Gastroesophageal sphincter (tissue), 4 donors: ENCODE measurements around the gene SCAPER. TPM values are rescaled to one million over a fixed set of nuclear protein-coding genes. Genes with fewer than 3 reads are reported as not detected.

Experiments
- ATAC-seq: fragments of 150-250 bp; one replicate; pipeline ENCODE4 v1.9.1; 2016; ENCODE audit warnings: mild to moderate bottlenecking, moderate library complexity
- H3K27ac ChIP-seq, 4 donors: fragments of 200-600 bp; sonication (generic) in 3 of 4; 1 replicate in 3 of 4; 2 replicates in 1 of 4; pipeline ENCODE4 v1.5.1; 2016 to 2019
- H3K27me3 ChIP-seq: fragments of 200-600 bp; sonication (generic); one replicate; pipeline ENCODE4 v1.5.1; 2019
- H3K36me3 ChIP-seq, 2 donors: fragments of 200-600 bp; sonication (generic); one replicate each; pipeline ENCODE4 v1.5.1; 2019; ENCODE audit warnings: control low read depth in 1 of 2
- H3K4me1 ChIP-seq, 3 donors: fragments of 200-600 bp; sonication (generic); 1 replicate in 2 of 3; 2 replicates in 1 of 3; pipeline ENCODE4 v1.5.1; 2016 to 2019; ENCODE audit warnings: control low read depth in 2 of 3
- H3K4me3 ChIP-seq, 2 donors: fragments of 200-600 bp; sonication (generic); one replicate each; pipeline ENCODE4 v1.5.1; 2019; ENCODE audit warnings: mild to moderate bottlenecking in 1 of 2, moderate library complexity in 1 of 2
- H3K9me3 ChIP-seq, 3 donors: fragments of 200-600 bp; sonication (generic); one replicate each; pipeline ENCODE4 v1.5.1; 2017 to 2019; ENCODE audit warnings: control low read depth in 2 of 3
- CTCF ChIP-seq, 4 experiments: fragments of 200-600 bp in 2 of 4; fragments of 450-650 bp in 2 of 4; sonication (generic) in 1 of 4; IDR thresholded peaks; one replicate each; pipeline ENCODE4 v1.5.1; 2017 to 2019; ENCODE audit warnings: antibody characterized with exemption in 4 of 4, mild to moderate bottlenecking in 2 of 4, moderate library complexity in 2 of 4
- EP300 ChIP-seq: sonication (generic); formaldehyde crosslinking; IDR thresholded peaks from one replicate; pipeline ENCODE4 v1.6.1; 2017; ENCODE audit warnings: antibody characterized with exemption, mild to moderate bottlenecking
- POLR2A ChIP-seq, 2 donors: fragments of 450-650 bp; IDR thresholded peaks; one replicate each; pipeline ENCODE4 v1.6.1; 2017; ENCODE audit warnings: antibody characterized with exemption in 2 of 2, mild to moderate bottlenecking in 2 of 2, moderate library complexity in 1 of 2
- POLR2AphosphoS5 ChIP-seq: sonication (generic); formaldehyde crosslinking; IDR thresholded peaks from one replicate; pipeline ENCODE4 v1.6.1; 2017; ENCODE audit warnings: antibody characterized with exemption
- WGBS, 2 donors: methylation state at CpG; one replicate each; pipeline ENCODE4 v1.1.5; 2018; ENCODE audit warnings: low coverage in 1 of 2; 5-methylcytosine and 5-hydroxymethylcytosine counted together
- total RNA-seq, 4 donors: library from RNA; depleted of rRNA; stranded (reverse); fragments of >200 nt; gene quantifications; one replicate each; pipeline ENCODE4 v1.1.0, GENCODE V29; 2016

Gene SCAPER
- total RNA-seq, 4 donors from 2014 or later, result 21.5 to 34.3 (median 28.7) TPM

- no peak overlapping the region for H3K27ac ChIP-seq
- H3K9me3 ChIP-seq, result no peaks in the 10 kb centered on the region
- no peak overlapping the region for H3K4me3 ChIP-seq
- H3K36me3 ChIP-seq, result peaks cover 0 to 12% of the 10 kb centered on the region in 2 donors
- WGBS, 2 donors, result 80 to 86% methylated on average over 1 to 2 of the region's 2 CpGs
- TF ChIP-seq POLR2A (IDR thresholded peaks at IDR 0.05) (no peak), POLR2AphosphoS5 (no peak), CTCF (IDR thresholded peaks at IDR 0.05) (no peak), EP300 (no peak)
- H3K27me3 ChIP-seq, result no peaks in the 10 kb centered on the region
- no peak for ATAC-seq
- peaks cover 0 to 16% (median 3%) of the 10 kb centered on the region in 3 donors for H3K4me1 ChIP-seq
Observed at GRCh38 chr15:76363251-76363650, 541.9 kb downstream of the SCAPER start.

GRCh38 chr15:76360416-76360815, 544.7 kb downstream of the SCAPER start:
- TF ChIP-seq EP300, result no peak
- TF ChIP-seq POLR2A (IDR thresholded peaks at IDR 0.05), result no peak
- no peak for TF ChIP-seq CTCF (IDR thresholded peaks at IDR 0.05)
- no peak for TF ChIP-seq POLR2AphosphoS5
- no peaks in the 10 kb centered on the region for H3K4me1 ChIP-seq
- no peak overlapping the region for H3K27ac ChIP-seq
- H3K9me3 ChIP-seq, result no peaks in the 10 kb centered on the region
- no peak for ATAC-seq
- WGBS, 2 donors, result 100% methylated on average over 1 to 2 of the region's 3 CpGs
- no peak overlapping the region for H3K4me3 ChIP-seq
- H3K36me3 ChIP-seq, result peaks cover 0 to 12% of the 10 kb centered on the region in 2 donors
- H3K27me3 ChIP-seq, result no peaks in the 10 kb centered on the region

- no peaks in the 10 kb centered on the region for H3K4me1 ChIP-seq
- WGBS, 2 donors, result 100% methylated on average over 1 of the region's 3 CpGs; no CpG with 5 or more reads in 1 of the 2 donors
- no peaks in the 10 kb centered on the region for H3K9me3 ChIP-seq
- no peak for ATAC-seq
- peaks cover 0 to 12% of the 10 kb centered on the region in 2 donors for H3K36me3 ChIP-seq
- TF ChIP-seq CTCF (IDR thresholded peaks at IDR 0.05), result no peak
- TF ChIP-seq POLR2A (IDR thresholded peaks at IDR 0.05), result no peak
- TF ChIP-seq POLR2AphosphoS5, result no peak
- TF ChIP-seq EP300, result no peak
- H3K27ac ChIP-seq, result no peak overlapping the region
- H3K4me3 ChIP-seq, result no peak overlapping the region
- H3K27me3 ChIP-seq, result no peaks in the 10 kb centered on the region
Observed at GRCh38 chr15:76359152-76359551, 546.0 kb downstream of the SCAPER start.

GRCh38 chr15:76358453-76358852, 546.7 kb downstream of the SCAPER start:
- no peaks in the 10 kb centered on the region for H3K27me3 ChIP-seq
- no peaks in the 10 kb centered on the region for H3K9me3 ChIP-seq
- 94 to 100% methylated on average over 1 to 3 of the region's 3 CpGs for WGBS, 2 donors
- H3K27ac ChIP-seq, result no peak overlapping the region
- H3K4me1 ChIP-seq, result no peaks in the 10 kb centered on the region
- TF ChIP-seq POLR2A (IDR thresholded peaks at IDR 0.05) (no peak), EP300 (no peak)
- H3K36me3 ChIP-seq, result peaks cover 0 to 12% of the 10 kb centered on the region in 2 donors
- ATAC-seq, result no peak
- H3K4me3 ChIP-seq, result no peak overlapping the region

- no peak for TF ChIP-seq CTCF (IDR thresholded peaks at IDR 0.05)
- no peak for TF ChIP-seq POLR2A (IDR thresholded peaks at IDR 0.05)
- no peak for TF ChIP-seq POLR2AphosphoS5
- no peak for TF ChIP-seq EP300
- WGBS, 2 donors, result 65 to 76% methylated on average over 3 of the region's 3 CpGs
- ATAC-seq, result no peak
- no peaks in the 10 kb centered on the region for H3K4me1 ChIP-seq
- peaks cover 0 to 12% of the 10 kb centered on the region in 2 donors for H3K36me3 ChIP-seq
- H3K4me3 ChIP-seq, result no peak overlapping the region
- no peak overlapping the region for H3K27ac ChIP-seq
- H3K27me3 ChIP-seq, result no peaks in the 10 kb centered on the region
- H3K9me3 ChIP-seq, result no peaks in the 10 kb centered on the region
Observed at GRCh38 chr15:76354823-76355440, 550.2 kb downstream of the SCAPER start.
